LNCaP clone FGC (cell line): ENCODE measurements around the gene LHFPL6.

Experiments used
- DNase-seq: peaks from one replicate; pipeline ENCODE4 v3.0.0-alpha.2; 2011; ENCODE audit warnings: low read depth
- H3K4me3 ChIP-seq: 2 replicates; pipeline ENCODE4 v1.5.1; 2011; ENCODE audit warnings: mild to moderate bottlenecking, low read depth, low read length, control low read depth
- TF ChIP-seq, protein P1 (sequence below): IDR thresholded peaks from 2 replicates; pipeline ENCODE4 v1.5.1; 2012; ENCODE audit warnings: mild to moderate bottlenecking; ENCODE audit not compliant: control insufficient read depth, insufficient read depth; ENCODE audit errors: extremely low read depth

Gene LHFPL6

GRCh38 chr13:39329182-39329639 is 273.8 kb downstream of the LHFPL6 start:
- no peak for DNase-seq
- H3K4me3 ChIP-seq, result no peak overlapping the region
- TF ChIP-seq, protein P1, sequence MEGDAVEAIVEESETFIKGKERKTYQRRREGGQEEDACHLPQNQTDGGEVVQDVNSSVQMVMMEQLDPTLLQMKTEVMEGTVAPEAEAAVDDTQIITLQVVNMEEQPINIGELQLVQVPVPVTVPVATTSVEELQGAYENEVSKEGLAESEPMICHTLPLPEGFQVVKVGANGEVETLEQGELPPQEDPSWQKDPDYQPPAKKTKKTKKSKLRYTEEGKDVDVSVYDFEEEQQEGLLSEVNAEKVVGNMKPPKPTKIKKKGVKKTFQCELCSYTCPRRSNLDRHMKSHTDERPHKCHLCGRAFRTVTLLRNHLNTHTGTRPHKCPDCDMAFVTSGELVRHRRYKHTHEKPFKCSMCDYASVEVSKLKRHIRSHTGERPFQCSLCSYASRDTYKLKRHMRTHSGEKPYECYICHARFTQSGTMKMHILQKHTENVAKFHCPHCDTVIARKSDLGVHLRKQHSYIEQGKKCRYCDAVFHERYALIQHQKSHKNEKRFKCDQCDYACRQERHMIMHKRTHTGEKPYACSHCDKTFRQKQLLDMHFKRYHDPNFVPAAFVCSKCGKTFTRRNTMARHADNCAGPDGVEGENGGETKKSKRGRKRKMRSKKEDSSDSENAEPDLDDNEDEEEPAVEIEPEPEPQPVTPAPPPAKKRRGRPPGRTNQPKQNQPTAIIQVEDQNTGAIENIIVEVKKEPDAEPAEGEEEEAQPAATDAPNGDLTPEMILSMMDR, result no peak

GRCh38 chr13:39327172-39327479 is 275.9 kb downstream of the LHFPL6 start:
- no peak for DNase-seq
- no peak overlapping the region for H3K4me3 ChIP-seq
- TF ChIP-seq, protein P1, result no peak

- no peak overlapping the region for H3K4me3 ChIP-seq
- TF ChIP-seq, protein P1, result no peak
- DNase-seq, result no peak
Observed at GRCh38 chr13:39326469-39327171, 276.4 kb downstream of the LHFPL6 start.

DNA sequence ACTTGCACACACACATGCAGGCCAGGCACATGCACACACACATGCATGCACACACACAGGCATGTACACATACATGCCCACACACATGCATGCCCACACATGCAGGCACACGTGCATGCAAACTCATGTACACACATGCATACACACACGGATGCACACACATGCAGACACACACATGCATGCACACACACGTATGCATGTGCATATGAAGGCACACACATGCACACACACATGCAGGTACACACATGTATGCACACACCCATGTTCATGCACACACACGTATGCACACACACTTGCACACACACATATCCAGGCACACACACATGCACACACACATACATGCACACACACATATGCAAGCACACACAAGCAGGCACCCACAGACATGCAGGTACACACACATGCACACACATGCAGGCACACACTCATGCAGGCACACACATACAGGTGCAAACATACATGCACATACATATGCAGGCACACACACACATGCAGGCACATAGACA is 278.1 kb downstream of the LHFPL6 start:
- H3K4me3 ChIP-seq, result no peak overlapping the region
- TF ChIP-seq, protein P1, result no peak
- no peak for DNase-seq

DNA sequence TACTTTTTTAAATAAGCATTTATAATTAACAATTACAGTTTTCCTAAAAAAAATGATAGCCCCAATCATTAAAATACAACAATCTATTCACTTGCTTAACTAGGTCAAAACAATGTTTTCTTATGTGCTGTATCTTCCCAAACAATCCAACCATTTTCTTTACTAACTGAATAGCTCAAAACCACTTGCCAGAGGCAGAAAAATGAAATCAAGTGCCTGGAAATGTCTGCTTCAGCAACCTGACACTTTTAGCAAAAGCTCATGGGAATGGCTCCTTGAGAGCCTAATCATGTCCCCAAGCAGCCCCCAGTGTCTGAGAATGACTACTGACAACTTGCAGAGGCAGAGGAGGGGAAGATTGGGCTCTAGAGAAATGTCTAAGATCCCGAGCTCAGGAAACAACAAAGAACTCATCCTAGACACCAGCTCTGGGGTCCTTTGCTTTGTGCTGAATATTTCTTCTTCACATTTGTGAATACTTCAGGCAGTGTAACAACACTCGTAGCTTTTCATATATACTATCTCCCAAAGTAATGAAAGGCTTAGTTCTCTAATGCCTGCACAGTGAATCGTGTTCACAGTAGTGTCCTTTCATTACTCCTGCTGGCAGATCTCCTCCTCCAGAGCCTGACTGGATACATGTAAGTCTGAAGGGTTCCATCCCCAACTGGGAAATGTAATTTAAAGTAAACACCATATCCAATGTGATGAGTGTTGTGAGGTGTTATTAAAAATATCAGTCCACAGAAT is 280.0 kb downstream of the LHFPL6 start:
- DNase-seq, result no peak
- H3K4me3 ChIP-seq, result no peak overlapping the region
- TF ChIP-seq, protein P1, result no peak

- H3K4me3 ChIP-seq, result no peak overlapping the region
- DNase-seq, result no peak
- TF ChIP-seq, protein P1, result no peak
Observed at GRCh38 chr13:39321574-39321973, 281.4 kb downstream of the LHFPL6 start.

DNA sequence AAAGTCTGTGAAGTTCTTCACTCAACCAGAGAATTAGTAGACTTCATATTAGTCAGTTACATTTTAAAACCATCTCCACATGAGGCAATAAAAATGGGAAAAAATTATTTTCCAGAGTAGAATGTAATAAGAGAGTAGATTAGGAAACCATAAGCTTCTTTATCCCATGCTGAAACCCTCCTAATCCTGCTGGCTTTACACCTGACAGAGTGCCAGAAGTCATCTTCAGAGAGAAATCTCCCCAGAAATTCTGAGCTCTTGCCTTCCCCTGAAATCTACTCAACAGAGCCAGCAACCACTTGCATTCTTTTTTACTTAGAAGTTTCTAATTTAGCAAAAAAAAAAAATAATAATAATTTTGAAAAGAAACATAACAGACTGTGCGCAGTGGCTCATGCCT is 284.8 kb downstream of the LHFPL6 start:
- DNase-seq, result no peak
- TF ChIP-seq, protein P1, result no peak
- no peak overlapping the region for H3K4me3 ChIP-seq
